Activated B cell treated with CpG ODN at 0.5 μM for 24 hours (primary cell): ENCODE data around the gene SYNE3. TPM values are rescaled to one million over a fixed set of nuclear protein-coding genes. Genes with fewer than 3 reads are reported as not detected.

Source experiments
- ATAC-seq: fragments of 200-7000 bp; cut with Tn5 transposase; one replicate; pipeline ENCODE4 v1.10.0; 2021; ENCODE audit warnings: low read depth, mild to moderate bottlenecking, moderate library complexity
- CTCF ChIA-PET: fragments of 350-600 bp; sonication (Branson Sonifier 250); formaldehyde crosslinking; loops from one replicate; lab custom pipeline; 2021; ENCODE audit warnings: antibody characterized with exemption; lab: Charles Lee
- POLR2A ChIA-PET: fragments of 350-600 bp; sonication (Branson Sonifier 250); formaldehyde crosslinking; loops from one replicate; lab custom pipeline; 2021; ENCODE audit warnings: antibody characterized with exemption; lab: Charles Lee
- DNase-seq: peaks from one replicate; pipeline ENCODE4 v3.0.0; 2022
- H3K27ac Mint-ChIP-seq: one replicate; pipeline ENCODE4 v1.8.0; 2020; ENCODE audit warnings: mixed read lengths
- H3K27me3 Mint-ChIP-seq: one replicate; pipeline ENCODE4 v1.8.0; 2021; ENCODE audit warnings: mixed read lengths
- H3K36me3 Mint-ChIP-seq: one replicate; pipeline ENCODE4 v1.8.0; 2021; ENCODE audit warnings: low read depth, mixed read lengths
- H3K4me1 Mint-ChIP-seq: one replicate; pipeline ENCODE4 v1.8.0; 2021; ENCODE audit warnings: mixed read lengths
- H3K4me3 Mint-ChIP-seq: one replicate; pipeline ENCODE4 v1.8.0; 2020; ENCODE audit warnings: mild to moderate bottlenecking, mixed read lengths
- H3K9me3 Mint-ChIP-seq: one replicate; pipeline ENCODE4 v1.8.0; 2020; ENCODE audit warnings: mixed read lengths
- intact Hi-C: fragments of 100-400 bp; cut with micrococcal nuclease; formaldehyde crosslinking; loops from one replicate; pipeline ENCODE4 v1.15.1; 2024
- total RNA-seq: library from RNA; stranded (reverse); gene quantifications from 2 replicates; pipeline ENCODE4 v1.2.3, GENCODE V29; 2022
- TF ChIP-seq, protein P1 (sequence below): fragments of 200-600 bp; IDR thresholded peaks from one replicate; pipeline ENCODE4 v1.8.0; 2022; ENCODE audit warnings: antibody characterized with exemption, mild to moderate bottlenecking

Gene SYNE3
- total RNA-seq, 1 donor from 2014 or later: 104 TPM

DNA sequence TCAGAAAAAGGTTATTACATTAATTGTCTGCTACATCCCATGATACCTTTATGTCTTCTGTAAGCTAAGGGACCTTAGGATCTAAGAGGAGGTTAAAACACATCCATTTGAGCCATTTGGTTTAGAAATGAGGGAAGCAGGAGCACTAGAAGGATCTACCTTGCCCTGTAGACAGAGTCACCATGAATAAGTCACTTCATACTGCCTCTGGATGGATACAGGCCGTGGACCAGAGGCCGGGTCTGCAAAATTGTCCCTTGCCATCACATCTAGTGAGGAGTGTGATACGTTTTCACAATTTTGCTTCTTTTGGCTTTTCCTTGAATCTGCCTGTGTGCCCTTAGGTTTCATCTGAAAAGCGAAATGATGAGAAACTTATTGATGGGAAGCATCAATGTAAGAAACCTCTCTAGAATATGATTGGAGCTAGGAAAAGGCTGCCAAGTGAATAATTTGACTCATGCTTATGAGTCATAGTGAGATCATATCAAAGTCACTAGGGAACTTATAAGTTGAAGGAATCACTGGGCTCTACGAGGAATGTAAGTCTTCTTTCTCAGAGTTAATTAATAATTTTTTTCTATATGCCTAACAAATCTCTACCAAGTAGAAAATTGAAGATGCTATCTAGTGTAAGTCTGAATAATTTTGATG is 29.2 kb upstream of the SYNE3 start:
- Mint-ChIP-seq H3K9me3 (no peaks in the 10 kb centered on the region), H3K27me3 (no peaks in the 10 kb centered on the region), H3K4me1 (peaks cover 11% of the 10 kb centered on the region), H3K4me3 (no peak overlapping the region), H3K36me3 (peaks cover 23% of the 10 kb centered on the region), H3K27ac (no peak overlapping the region)
- ATAC-seq (no peak), DNase-seq (no peak)
- POLR2A ChIA-PET: no interaction called here
- TF ChIP-seq, protein P1, sequence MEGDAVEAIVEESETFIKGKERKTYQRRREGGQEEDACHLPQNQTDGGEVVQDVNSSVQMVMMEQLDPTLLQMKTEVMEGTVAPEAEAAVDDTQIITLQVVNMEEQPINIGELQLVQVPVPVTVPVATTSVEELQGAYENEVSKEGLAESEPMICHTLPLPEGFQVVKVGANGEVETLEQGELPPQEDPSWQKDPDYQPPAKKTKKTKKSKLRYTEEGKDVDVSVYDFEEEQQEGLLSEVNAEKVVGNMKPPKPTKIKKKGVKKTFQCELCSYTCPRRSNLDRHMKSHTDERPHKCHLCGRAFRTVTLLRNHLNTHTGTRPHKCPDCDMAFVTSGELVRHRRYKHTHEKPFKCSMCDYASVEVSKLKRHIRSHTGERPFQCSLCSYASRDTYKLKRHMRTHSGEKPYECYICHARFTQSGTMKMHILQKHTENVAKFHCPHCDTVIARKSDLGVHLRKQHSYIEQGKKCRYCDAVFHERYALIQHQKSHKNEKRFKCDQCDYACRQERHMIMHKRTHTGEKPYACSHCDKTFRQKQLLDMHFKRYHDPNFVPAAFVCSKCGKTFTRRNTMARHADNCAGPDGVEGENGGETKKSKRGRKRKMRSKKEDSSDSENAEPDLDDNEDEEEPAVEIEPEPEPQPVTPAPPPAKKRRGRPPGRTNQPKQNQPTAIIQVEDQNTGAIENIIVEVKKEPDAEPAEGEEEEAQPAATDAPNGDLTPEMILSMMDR: no peak
- intact Hi-C loops: no loop called here
- CTCF ChIA-PET: interaction anchor here (1.3 kb wide), 1 partner anchor 448 kb away, joined by 3 read pairs; no protein-coding TSS in a partner anchor

DNA sequence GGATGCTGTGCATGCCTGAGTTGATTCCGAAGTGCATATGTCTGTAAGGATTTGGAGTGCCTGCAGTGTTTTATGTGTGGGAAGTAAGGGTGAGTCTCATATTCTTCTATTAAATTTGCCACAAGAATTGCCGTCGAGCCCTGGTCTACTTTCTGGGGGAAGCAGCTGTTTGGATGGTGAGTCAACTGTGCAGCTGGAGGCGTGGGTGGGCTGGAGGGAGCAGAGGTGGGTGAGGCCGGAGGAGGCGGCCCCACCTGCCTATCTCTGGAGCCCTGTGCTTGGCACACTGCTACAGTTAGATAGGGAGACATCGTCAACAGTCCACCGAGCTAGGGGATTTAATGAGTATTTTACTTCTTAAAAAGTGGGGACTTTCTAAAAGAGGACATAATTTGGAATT is 28.1 kb upstream of the SYNE3 start:
- no peak for ATAC-seq
- Mint-ChIP-seq H3K9me3 (no peaks in the 10 kb centered on the region), H3K27ac (no peak overlapping the region), H3K36me3 (peaks cover 23% of the 10 kb centered on the region), H3K4me1 (peaks cover 11% of the 10 kb centered on the region), H3K4me3 (no peak overlapping the region), H3K27me3 (no peaks in the 10 kb centered on the region)
- intact Hi-C loops: no loop called here
- CTCF ChIA-PET: no interaction called here
- DNase-seq: no peak
- POLR2A ChIA-PET: no interaction called here
- TF ChIP-seq, protein P1: no peak

DNA sequence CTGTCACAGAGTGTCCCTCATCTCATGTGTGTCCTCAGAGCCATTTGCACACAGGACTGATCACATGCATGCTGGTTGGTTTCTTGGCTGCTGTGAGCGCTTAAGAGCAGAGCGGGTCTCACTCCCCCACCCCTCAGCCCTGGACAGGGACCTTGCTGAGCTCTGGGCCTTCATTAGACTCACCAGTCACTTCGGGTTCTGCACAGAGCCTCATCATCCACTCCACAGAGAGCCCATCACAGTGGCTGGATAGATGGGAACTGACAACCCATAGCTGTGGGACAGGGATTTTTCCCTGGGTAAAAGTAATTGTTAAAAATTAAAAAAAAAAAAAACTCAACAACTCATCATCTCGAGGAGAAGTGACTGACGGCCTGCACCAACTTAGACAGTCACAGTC is 26.6 kb upstream of the SYNE3 start:
- no peak overlapping the region for H3K27ac Mint-ChIP-seq
- peaks cover 11% of the 10 kb centered on the region for H3K4me1 Mint-ChIP-seq
- H3K9me3 Mint-ChIP-seq: no peaks in the 10 kb centered on the region
- no peak overlapping the region for H3K4me3 Mint-ChIP-seq
- peaks cover 23% of the 10 kb centered on the region for H3K36me3 Mint-ChIP-seq
- ChIA-PET CTCF (no interaction called here), POLR2A (no interaction called here)
- intact Hi-C loops: no loop called here
- DNase-seq (no peak), ATAC-seq (no peak)
- H3K27me3 Mint-ChIP-seq: no peaks in the 10 kb centered on the region
- TF ChIP-seq, protein P1: no peak

GRCh38 chr14:95541932-95542930 is 25.8 kb upstream of the SYNE3 start:
- peaks cover 19% of the 10 kb centered on the region for H3K36me3 Mint-ChIP-seq
- H3K4me1 Mint-ChIP-seq: peaks cover 14% of the 10 kb centered on the region
- ChIA-PET CTCF (no interaction called here), POLR2A (no interaction called here)
- TF ChIP-seq, protein P1: no peak
- intact Hi-C loops: no loop called here
- H3K4me3 Mint-ChIP-seq: no peak overlapping the region
- no peaks in the 10 kb centered on the region for H3K27me3 Mint-ChIP-seq
- ATAC-seq (no peak), DNase-seq (no peak)
- H3K9me3 Mint-ChIP-seq: no peaks in the 10 kb centered on the region
- H3K27ac Mint-ChIP-seq: no peak overlapping the region

DNA sequence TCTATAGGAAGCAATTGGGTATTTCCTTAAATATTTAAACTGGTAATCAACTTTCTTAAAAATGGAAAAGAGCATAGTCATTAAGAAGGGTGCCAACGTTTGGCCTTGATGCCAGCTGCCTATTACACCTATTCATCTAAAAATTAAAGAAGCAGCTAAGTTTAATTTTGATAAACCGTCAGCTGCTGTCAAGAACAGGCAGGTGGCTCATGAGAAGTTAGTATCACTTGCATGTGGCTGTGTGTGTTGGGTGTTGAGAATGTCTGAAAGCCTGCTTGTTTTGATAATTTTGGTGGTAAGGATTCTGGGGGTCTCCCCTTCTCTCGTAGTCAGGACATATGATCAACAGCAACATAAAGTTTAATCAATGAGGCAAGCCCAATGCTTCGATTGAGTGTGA is 24.9 kb upstream of the SYNE3 start:
- DNase-seq: no peak
- POLR2A ChIA-PET: no interaction called here
- ATAC-seq: no peak
- intact Hi-C loops: no loop called here
- TF ChIP-seq, protein P1: no peak
- H3K36me3 Mint-ChIP-seq: peaks cover 15% of the 10 kb centered on the region
- peaks cover 21% of the 10 kb centered on the region for H3K4me1 Mint-ChIP-seq
- no peak overlapping the region for H3K27ac Mint-ChIP-seq
- CTCF ChIA-PET: no interaction called here
- no peak overlapping the region for H3K4me3 Mint-ChIP-seq
- no peaks in the 10 kb centered on the region for H3K27me3 Mint-ChIP-seq
- no peaks in the 10 kb centered on the region for H3K9me3 Mint-ChIP-seq
